Lower leg skin (tissue), 4 donors: ENCODE data around the gene ZNF442. TPM values are rescaled to one million over a fixed set of nuclear protein-coding genes. Genes with fewer than 3 reads are reported as not detected.
A peak's percentile ranks its signal among the peaks of the same experiment; 100 is the strongest.

Experiments
- DNase-seq, 2 donors: peaks; one replicate each; pipeline ENCODE4 v3.0.0-alpha.2; 2019; ENCODE audit warnings: low spot score in 2 of 2
- H3K4me3 ChIP-seq: fragments of 200-600 bp; sonication (generic); 2 replicates; pipeline ENCODE4 v1.5.1; 2017; ENCODE audit warnings: mild to moderate bottlenecking, low read depth; ENCODE audit not compliant: poor library complexity, severe bottlenecking
- CTCF ChIP-seq, 3 donors: fragments of 450-650 bp; IDR thresholded peaks; one replicate each; pipeline ENCODE4 v1.5.1; 2016; ENCODE audit warnings: antibody characterized with exemption in 3 of 3, mild to moderate bottlenecking in 3 of 3, moderate library complexity in 2 of 3
- POLR2A ChIP-seq, 2 donors: fragments of 450-650 bp; IDR thresholded peaks; one replicate each; pipeline ENCODE4 v1.6.1; 2016 to 2017; ENCODE audit warnings: antibody characterized with exemption in 2 of 2, mild to moderate bottlenecking in 1 of 2, moderate library complexity in 1 of 2
- WGBS, 2 donors: methylation state at CpG; one replicate each; pipeline ENCODE4 v1.1.5; 2018; 5-methylcytosine and 5-hydroxymethylcytosine counted together
- intact Hi-C: fragments of 100-400 bp; cut with DNase I; formaldehyde crosslinking; loops from one replicate; pipeline ENCODE4 v1.15.0; 2023; ENCODE audit warnings: low total_unique reads
- total RNA-seq, 4 donors: library from RNA; depleted of rRNA; stranded (reverse); fragments of >200 nt; gene quantifications; one replicate each; pipeline ENCODE4 v1.1.0, GENCODE V29; 2016

Gene ZNF442
- total RNA-seq, 4 donors from 2014 or later: 1.3 to 3.0 (median 1.8) TPM

DNA sequence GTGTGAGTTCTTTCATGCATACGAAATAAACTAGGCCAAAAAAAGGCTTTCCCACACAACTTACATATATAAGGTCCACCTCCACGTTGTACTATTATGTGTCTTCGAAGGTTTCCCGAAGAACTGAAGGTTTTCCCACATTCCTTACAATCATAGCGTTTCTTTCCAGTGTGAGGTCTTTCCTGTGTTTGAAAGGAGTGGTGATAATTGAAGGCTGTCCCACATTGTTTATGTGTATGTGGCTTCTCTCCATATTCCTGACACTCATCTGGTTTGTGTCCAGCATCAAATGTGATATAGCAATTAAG lies 14.6 kb downstream of the ZNF442 start:
- no peak overlapping the region for H3K4me3 ChIP-seq
- no peak for TF ChIP-seq POLR2A (IDR thresholded peaks at IDR 0.05)
- TF ChIP-seq CTCF (IDR thresholded peaks at IDR 0.05): no peak
- DNase-seq: no peak
- 94 to 99% methylated on average over 5 of the region's 5 CpGs for WGBS, 2 donors
- intact Hi-C loops: no loop called here

DNA sequence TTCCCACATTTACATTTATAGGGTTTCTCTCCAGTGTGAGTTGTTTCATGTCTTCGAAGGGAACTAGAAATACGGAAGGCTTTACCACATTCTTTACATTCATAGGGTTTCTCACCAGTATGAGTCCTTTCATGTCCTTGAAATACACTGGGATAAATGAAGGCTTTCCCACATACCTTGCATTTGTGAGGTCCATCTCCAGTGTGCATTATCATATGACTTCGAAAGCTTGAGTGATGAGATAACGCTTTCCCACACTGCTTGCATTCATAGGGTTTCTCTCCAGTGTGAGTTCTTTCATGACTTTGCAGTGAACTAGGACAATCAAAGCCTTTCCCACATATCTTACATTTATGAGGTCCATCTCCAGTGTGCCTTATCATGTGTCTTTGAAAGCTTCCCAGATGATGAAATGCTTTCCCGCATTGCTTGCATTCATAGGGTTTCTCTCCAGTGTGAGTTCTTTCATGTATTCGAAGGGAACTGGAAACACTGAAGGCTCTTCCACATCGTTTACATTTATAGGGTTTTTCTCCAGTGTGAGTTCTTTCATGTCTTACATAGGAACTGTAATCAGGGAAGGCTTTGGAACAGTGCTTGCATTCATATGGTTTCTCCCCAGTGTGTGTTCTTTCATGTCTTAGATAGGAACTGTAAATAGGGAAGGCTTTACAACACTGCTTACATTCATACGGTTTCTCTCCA lies 15.1 kb downstream of the ZNF442 start:
- H3K4me3 ChIP-seq: no peak overlapping the region
- no peak for DNase-seq
- intact Hi-C loops: no loop called here
- no peak for TF ChIP-seq POLR2A (IDR thresholded peaks at IDR 0.05)
- TF ChIP-seq CTCF (IDR thresholded peaks at IDR 0.05): no peak
- WGBS, 2 donors: 96 to 98% methylated on average over 8 of the region's 8 CpGs

DNA sequence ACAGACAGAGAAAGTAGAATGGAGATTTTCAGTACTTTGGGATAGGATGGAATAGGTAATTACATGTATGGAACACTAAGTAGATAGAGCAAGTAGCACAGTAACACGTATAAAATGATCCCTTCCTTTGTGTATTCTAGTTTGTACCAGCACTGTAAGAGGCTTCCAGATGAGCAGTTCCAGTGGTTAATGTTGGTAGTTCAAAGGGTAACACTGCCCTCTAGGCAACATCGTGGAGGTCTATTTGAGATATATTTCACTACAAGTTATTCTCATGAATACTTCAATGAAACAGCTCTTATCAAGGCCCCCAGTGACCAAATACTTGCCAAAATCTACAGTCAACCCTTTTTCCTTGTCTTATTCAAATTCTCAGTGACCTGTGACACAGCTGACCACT lies 18.6 kb downstream of the ZNF442 start:
- no peak overlapping the region for H3K4me3 ChIP-seq
- no peak for TF ChIP-seq CTCF (IDR thresholded peaks at IDR 0.05)
- TF ChIP-seq POLR2A (IDR thresholded peaks at IDR 0.05): no peak
- 65 to 84% methylated on average over 2 of the region's 2 CpGs for WGBS, 2 donors
- DNase-seq: no peak
- intact Hi-C loops: no loop called here

DNA sequence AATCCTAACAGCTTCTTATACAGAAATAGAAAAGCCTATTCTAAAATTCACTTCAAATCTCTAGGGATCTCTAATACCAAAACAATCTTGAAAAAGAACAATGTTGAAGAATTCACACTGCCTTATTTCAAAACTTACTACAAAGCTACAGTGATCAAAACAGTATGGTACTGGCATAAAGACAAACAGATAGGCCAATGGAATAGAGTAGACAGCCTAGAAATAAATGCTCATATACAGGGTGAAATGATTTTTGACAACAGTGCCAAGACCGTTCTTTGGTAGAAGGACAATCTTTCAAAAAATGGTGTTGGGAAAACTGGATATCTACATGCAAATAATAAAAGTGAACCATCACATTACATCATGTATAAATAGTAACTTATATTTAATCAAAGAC lies 20.3 kb downstream of the ZNF442 start:
- TF ChIP-seq POLR2A (IDR thresholded peaks at IDR 0.05) (no peak), CTCF (IDR thresholded peaks at IDR 0.05) (no peak)
- WGBS, 2 donors: 95 to 98% methylated on average over 1 of the region's 1 CpG
- intact Hi-C loops: no loop called here

GRCh38 chr19:12333162-12334159 lies 32.0 kb downstream of the ZNF442 start, which contains the start of gene ZNF563:
Gene ZNF563, minus strand, starts transcription at chr19:12333633. Its CDS starts 151 bp downstream, at chr19:12333482.
- DNase-seq: peak; percentile 99 to 100
- 1 to 2% methylated on average over 28 to 37 of the region's 55 CpGs for WGBS, 2 donors
- intact Hi-C loops: no loop called here
- H3K4me3 ChIP-seq: peak within 1 kb of the TSS; percentile 64
- no peak for TF ChIP-seq CTCF (IDR thresholded peaks at IDR 0.05)
- no peak for TF ChIP-seq POLR2A (IDR thresholded peaks at IDR 0.05)

More for the DNA sequence above, 20.3 kb downstream of the ZNF442 start:
- DNase-seq: no peak
- H3K4me3 ChIP-seq: no peak overlapping the region
